Stimulated activated CD4-positive, alpha-beta T cell treated with anti-CD3 and anti-CD28 coated beads, Interleukin-15, amount 100 ng/mL, for 1 hour (primary cell): ENCODE measurements around the gene FUZ.

ENCODE experiments used
- DNase-seq, 2 donors: peaks; one replicate each; pipeline ENCODE4 v3.0.0-alpha.2; 2020; ENCODE audit warnings: low read depth in 1 of 2, low spot score in 1 of 2

The FUZ gene

GRCh38 chr19:49758292-49758691 lies 54.8 kb downstream of the FUZ start:
- no peak for DNase-seq
